SU-DHL-6 (cell line): Measurements from ENCODE around the gene CEBPB.

Experiments
- CTCF ChIP-seq: fragments of 200-600 bp; sonication (generic); IDR thresholded peaks from one replicate; pipeline ENCODE4 v1.5.1; 2017; ENCODE audit warnings: antibody characterized with exemption, mild to moderate bottlenecking, low read length, moderate library complexity; ENCODE audit not compliant: insufficient read depth, poor library complexity, severe bottlenecking
- EZH2phosphoT487 ChIP-seq: fragments of 200-600 bp; sonication (generic), shearing (Covaris generic); conservative IDR thresholded peaks from 2 replicates; pipeline ENCODE4 v1.6.1; 2018; ENCODE audit warnings: mild to moderate bottlenecking, antibody characterized with exemption, low read length, moderate library complexity, mixed read lengths

- TF ChIP-seq CTCF: no peak
- TF ChIP-seq EZH2phosphoT487: no peak
Observed at GRCh38 chr20:50215926-50216325, 25.3 kb downstream of the CEBPB start.
